BE2C (cell line): ENCODE results near the gene LENG9.

Source experiments
- DNase-seq: peaks from one replicate; pipeline ENCODE4 v3.0.0-alpha.2; 2020
- H3K27me3 ChIP-seq: fragments of 250-450 bp; sonication (Bioruptor Pico); 2 replicates; pipeline ENCODE4 v1.5.1; 2020; ENCODE audit warnings: mild to moderate bottlenecking
- H3K36me3 ChIP-seq: fragments of 250-450 bp; sonication (Bioruptor Pico); 2 replicates; pipeline ENCODE4 v1.5.1; 2020; ENCODE audit warnings: mild to moderate bottlenecking
- H3K4me1 ChIP-seq: fragments of 250-450 bp; sonication (Bioruptor Pico); 2 replicates; pipeline ENCODE4 v1.5.1; 2020
- H3K4me3 ChIP-seq: 2 replicates; pipeline ENCODE4 v1.5.1; 2011; ENCODE audit warnings: low read depth, low read length
- H3K9me3 ChIP-seq: fragments of 250-450 bp; sonication (Bioruptor Pico); 2 replicates; pipeline ENCODE4 v1.5.1; 2020
- CTCF ChIP-seq: IDR thresholded peaks from 2 replicates; pipeline ENCODE4 v1.5.1; 2012; ENCODE audit warnings: mild to moderate bottlenecking, low read depth, low read length

LENG9 gene

GRCh38 chr19:54475706-54476105 lies 12.1 kb upstream of the LENG9 start:
- Histone ChIP-seq H3K4me3 (no peak overlapping the region), H3K9me3 (no peaks in the 10 kb centered on the region), H3K4me1 (no peaks in the 10 kb centered on the region), H3K36me3 (no peaks in the 10 kb centered on the region), H3K27me3 (peaks cover 40% of the 10 kb centered on the region)
- no peak for TF ChIP-seq CTCF
- DNase-seq, result no peak

- TF ChIP-seq CTCF, result no peak
- Histone ChIP-seq H3K9me3 (no peaks in the 10 kb centered on the region), H3K4me3 (no peak overlapping the region), H3K4me1 (no peaks in the 10 kb centered on the region), H3K27me3 (peaks cover 52% of the 10 kb centered on the region), H3K36me3 (no peaks in the 10 kb centered on the region)
- no peak for DNase-seq
These were observed 10.4 kb upstream of the LENG9 start for GRCh38 chr19:54473892-54474372.

- Histone ChIP-seq H3K9me3 (no peaks in the 10 kb centered on the region), H3K36me3 (no peaks in the 10 kb centered on the region), H3K4me3 (no peak within 1 kb of the TSS), H3K4me1 (no peaks in the 10 kb centered on the region), H3K27me3 (peaks cover 54% of the 10 kb centered on the region)
- no peak for DNase-seq
- no peak for TF ChIP-seq CTCF
These were observed 9.7 kb upstream of the LENG9 start, which contains the start of gene CDC42EP5 for GRCh38 chr19:54473071-54473891. CDC42EP5 (minus strand) TSS chr19:54473296; CDS start chr19:54465547, 7,749 bp downstream.

GRCh38 chr19:54470991-54471782 lies 7.6 kb upstream of the LENG9 start:
- H3K9me3 ChIP-seq, result no peaks in the 10 kb centered on the region
- TF ChIP-seq CTCF, result no peak
- peaks cover 54% of the 10 kb centered on the region for H3K27me3 ChIP-seq
- DNase-seq, result no peak
- H3K4me1 ChIP-seq, result no peaks in the 10 kb centered on the region
- H3K36me3 ChIP-seq, result no peaks in the 10 kb centered on the region
- H3K4me3 ChIP-seq, result no peak overlapping the region

GRCh38 chr19:54470276-54470887 lies 6.8 kb upstream of the LENG9 start:
- Histone ChIP-seq H3K9me3 (no peaks in the 10 kb centered on the region), H3K4me3 (no peak overlapping the region), H3K36me3 (no peaks in the 10 kb centered on the region), H3K27me3 (peaks cover 48% of the 10 kb centered on the region), H3K4me1 (no peaks in the 10 kb centered on the region)
- no peak for TF ChIP-seq CTCF
- no peak for DNase-seq
